WERI-Rb-1 (cell line): ENCODE data around the gene MST1.

Source experiments
- DNase-seq: peaks from one replicate; pipeline ENCODE4 v3.0.0-alpha.2; 2020
- H3K27ac ChIP-seq: fragments of 250-450 bp; sonication (Bioruptor Pico); 2 replicates; pipeline ENCODE4 v1.5.1; 2020; ENCODE audit warnings: mild to moderate bottlenecking, moderate library complexity
- H3K27me3 ChIP-seq: fragments of 250-450 bp; sonication (Bioruptor Pico); 2 replicates; pipeline ENCODE4 v1.5.1; 2021; ENCODE audit warnings: mild to moderate bottlenecking, low read depth, moderate library complexity; ENCODE audit not compliant: insufficient read depth, severe bottlenecking
- H3K36me3 ChIP-seq: fragments of 250-450 bp; sonication (Bioruptor Pico); 2 replicates; pipeline ENCODE4 v1.5.1; 2020; ENCODE audit warnings: mild to moderate bottlenecking, moderate library complexity
- H3K4me3 ChIP-seq: 2 replicates; pipeline ENCODE4 v1.5.1; 2011; ENCODE audit warnings: low read depth, mild to moderate bottlenecking, control low read depth, low read length
- H3K9me3 ChIP-seq: fragments of 250-450 bp; sonication (Bioruptor Pico); 2 replicates; pipeline ENCODE4 v1.5.1; 2021; ENCODE audit warnings: mild to moderate bottlenecking, moderate library complexity; ENCODE audit not compliant: severe bottlenecking
- TF ChIP-seq, protein P1 (sequence below): IDR thresholded peaks from 2 replicates; pipeline ENCODE4 v1.5.1; 2011; ENCODE audit warnings: low read depth, mild to moderate bottlenecking, control low read depth, inconsistent platforms, low read length

MST1 gene

DNA sequence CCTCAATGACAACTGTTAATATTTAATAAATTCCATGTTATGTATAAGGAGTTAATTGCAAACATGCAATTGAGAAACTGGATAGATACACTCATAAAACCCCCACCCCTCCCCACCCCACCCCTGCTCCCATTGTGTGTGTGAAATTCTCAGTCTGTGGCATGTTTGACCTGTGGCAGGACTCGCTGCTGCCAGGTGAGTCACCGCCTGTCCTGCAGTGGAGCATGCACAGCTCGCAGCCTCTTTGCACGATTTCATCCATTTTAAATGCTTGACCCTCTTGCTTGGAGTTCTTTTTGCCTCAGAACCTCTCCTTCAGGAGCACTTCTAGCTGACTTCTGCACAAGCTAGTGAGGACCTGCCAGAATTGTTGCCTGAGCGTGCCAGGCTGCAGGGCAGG is 20.4 kb downstream of the MST1 start:
- no peak for DNase-seq
- Histone ChIP-seq H3K36me3 (peaks cover 3% of the 10 kb centered on the region; the same call in 1 of the 2 replicates), H3K4me3 (no peak overlapping the region), H3K9me3 (no peaks in the 10 kb centered on the region), H3K27me3 (no peaks in the 10 kb centered on the region), H3K27ac (no peak overlapping the region)
- TF ChIP-seq, protein P1, sequence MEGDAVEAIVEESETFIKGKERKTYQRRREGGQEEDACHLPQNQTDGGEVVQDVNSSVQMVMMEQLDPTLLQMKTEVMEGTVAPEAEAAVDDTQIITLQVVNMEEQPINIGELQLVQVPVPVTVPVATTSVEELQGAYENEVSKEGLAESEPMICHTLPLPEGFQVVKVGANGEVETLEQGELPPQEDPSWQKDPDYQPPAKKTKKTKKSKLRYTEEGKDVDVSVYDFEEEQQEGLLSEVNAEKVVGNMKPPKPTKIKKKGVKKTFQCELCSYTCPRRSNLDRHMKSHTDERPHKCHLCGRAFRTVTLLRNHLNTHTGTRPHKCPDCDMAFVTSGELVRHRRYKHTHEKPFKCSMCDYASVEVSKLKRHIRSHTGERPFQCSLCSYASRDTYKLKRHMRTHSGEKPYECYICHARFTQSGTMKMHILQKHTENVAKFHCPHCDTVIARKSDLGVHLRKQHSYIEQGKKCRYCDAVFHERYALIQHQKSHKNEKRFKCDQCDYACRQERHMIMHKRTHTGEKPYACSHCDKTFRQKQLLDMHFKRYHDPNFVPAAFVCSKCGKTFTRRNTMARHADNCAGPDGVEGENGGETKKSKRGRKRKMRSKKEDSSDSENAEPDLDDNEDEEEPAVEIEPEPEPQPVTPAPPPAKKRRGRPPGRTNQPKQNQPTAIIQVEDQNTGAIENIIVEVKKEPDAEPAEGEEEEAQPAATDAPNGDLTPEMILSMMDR = no peak

DNA sequence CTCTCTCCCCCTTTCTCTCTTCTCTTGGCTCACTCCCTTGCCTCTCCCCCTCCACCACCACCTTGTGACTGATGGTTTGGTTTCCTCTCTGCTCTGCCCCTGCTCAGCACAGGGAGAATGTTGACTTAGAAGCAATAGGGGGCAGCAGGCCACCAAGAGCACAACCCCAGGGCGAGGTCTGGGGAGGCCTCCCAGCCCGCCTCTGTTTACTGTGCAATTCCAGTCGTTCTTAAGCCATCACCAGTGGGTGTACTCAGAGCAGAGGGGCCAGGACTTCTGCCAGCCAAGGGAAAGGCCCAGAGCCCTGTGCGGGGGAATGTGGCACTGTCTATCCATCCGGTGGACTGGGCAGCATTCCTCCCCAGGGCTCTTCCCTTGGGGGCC is 20.9 kb downstream of the MST1 start:
- no peak for DNase-seq

DNA sequence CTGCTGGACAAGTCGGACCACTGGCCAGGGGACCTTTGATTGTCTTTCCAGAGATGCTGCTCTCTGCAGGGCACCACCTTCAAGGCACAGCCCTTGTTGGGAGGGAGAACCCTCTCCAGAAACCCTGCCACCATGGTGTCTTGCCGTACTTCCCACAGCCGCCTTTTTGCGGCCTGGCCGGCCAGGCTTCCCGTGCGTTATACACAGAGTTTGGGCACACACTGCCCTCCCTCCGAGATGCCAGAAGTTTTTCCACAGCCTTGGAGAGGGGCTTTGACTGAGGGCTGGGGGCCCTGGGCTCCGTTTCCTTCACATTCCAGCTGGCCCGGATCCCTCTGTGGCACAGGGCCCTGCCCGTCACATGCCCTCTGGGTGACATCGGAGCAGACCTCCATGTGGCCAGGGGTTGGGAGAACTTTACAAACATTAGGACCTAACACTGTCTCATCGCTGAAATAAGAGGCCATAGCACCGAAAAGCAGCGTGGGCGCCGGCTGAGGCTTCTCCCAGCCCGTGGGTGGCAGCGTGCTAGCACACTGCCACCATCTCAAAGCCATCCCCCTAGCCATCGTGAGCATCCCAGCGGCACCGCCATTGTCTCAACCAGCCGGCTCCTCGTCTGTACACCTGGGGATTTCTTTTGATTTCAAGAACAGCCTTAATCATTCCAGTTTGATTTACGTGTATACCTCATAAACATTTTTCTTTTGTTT is 21.4 kb downstream of the MST1 start:
- Histone ChIP-seq H3K4me3 (no peak overlapping the region), H3K27me3 (no peaks in the 10 kb centered on the region), H3K9me3 (no peaks in the 10 kb centered on the region), H3K36me3 (peaks cover 3% of the 10 kb centered on the region; the same call in 1 of the 2 replicates), H3K27ac (no peak overlapping the region)
- TF ChIP-seq, protein P1 = no peak
- DNase-seq = no peak

More for the DNA sequence above, 20.9 kb downstream of the MST1 start:
- Histone ChIP-seq H3K27me3 (no peaks in the 10 kb centered on the region), H3K36me3 (peaks cover 3% of the 10 kb centered on the region; the same call in 1 of the 2 replicates), H3K4me3 (no peak overlapping the region), H3K9me3 (no peaks in the 10 kb centered on the region), H3K27ac (no peak overlapping the region)
- TF ChIP-seq, protein P1 = no peak

DNA sequence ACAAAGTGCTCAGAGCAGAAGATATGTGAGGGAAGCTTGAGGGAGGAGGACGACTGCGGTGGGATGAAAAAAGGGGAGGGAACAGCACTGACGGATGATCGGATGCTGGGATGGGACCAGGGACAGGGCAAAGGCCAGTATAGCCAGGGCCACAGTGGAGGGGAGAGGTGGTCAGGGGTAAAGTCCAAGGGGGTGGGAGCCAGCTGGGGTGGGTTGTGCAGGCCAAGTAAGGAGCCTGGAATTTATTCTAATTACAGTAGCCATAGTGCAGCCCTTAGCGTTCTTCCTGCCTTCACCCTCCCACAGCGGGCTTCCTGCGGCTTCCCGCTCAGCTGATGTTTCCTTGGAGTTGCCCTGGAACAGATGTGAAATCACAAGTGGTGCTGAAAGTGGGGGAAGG is 22.7 kb downstream of the MST1 start:
- no peaks in the 10 kb centered on the region for H3K9me3 ChIP-seq
- H3K4me3 ChIP-seq = no peak overlapping the region
- H3K27me3 ChIP-seq = no peaks in the 10 kb centered on the region
- DNase-seq = no peak
- no peak overlapping the region for H3K27ac ChIP-seq
- TF ChIP-seq, protein P1 = no peak
- H3K36me3 ChIP-seq = peaks cover 5% of the 10 kb centered on the region; the same call in 1 of the 2 replicates

DNA sequence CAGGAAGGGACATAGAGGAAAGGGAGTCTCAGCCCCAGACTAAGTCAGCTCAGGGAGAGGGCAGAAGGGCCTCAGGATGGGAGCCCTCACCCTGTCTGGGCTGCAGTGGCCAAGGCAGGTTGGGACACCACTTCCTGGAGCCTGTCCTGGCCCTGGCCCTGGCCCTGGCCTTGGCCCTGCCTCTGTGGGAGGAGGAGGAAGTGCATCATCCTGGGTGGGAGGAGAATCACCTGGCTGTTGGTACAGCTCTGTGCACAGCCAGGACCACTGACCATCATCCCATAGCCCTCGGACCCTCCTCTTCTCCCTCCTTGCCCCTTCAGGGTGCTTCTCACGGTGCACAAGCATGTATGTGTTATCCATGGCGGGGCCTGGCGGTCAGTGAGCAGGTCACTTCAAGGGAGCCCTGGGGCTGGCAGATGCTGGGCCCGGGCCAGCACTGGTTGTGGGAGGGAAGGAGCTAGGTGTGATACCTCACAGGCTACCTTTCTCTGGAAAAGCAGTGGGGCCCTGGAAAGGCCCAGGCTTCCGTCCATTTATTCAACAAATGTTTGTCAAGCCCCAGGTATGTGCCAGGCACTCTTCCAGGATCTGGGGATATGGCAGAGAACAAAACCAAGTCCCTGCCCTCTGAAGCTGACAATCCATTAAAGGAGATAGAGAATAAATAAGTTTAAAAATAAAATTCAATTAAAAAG is 23.3 kb downstream of the MST1 start:
- no peak for DNase-seq
- H3K4me3 ChIP-seq = no peak overlapping the region
- H3K27me3 ChIP-seq = no peaks in the 10 kb centered on the region
- no peak overlapping the region for H3K27ac ChIP-seq
- peaks cover 5% of the 10 kb centered on the region; the same call in 1 of the 2 replicates for H3K36me3 ChIP-seq
- no peaks in the 10 kb centered on the region for H3K9me3 ChIP-seq
- TF ChIP-seq, protein P1 = no peak
